ENCODE measurements around the gene ATP2A1.
"Not testable (repeated sequence)": the region's sequence is repeated elsewhere in the genome, so short reads cannot be mapped to it uniquely, and the experiment has no call there.

ATP2A1 gene

GRCh38 chr16:28918698-28919097, 40.4 kb downstream of the ATP2A1 start:
- H3K27ac Mint-ChIP-seq = no peak overlapping the region
- no peak for DNase-seq
- H3K9me3 Mint-ChIP-seq = no peaks in the 10 kb centered on the region
- H3K4me3 Mint-ChIP-seq = no peak overlapping the region
- H3K27me3 Mint-ChIP-seq = no peaks in the 10 kb centered on the region
- no peak for ATAC-seq (replicated peaks)
- H3K36me3 Mint-ChIP-seq = peaks cover 43% of the 10 kb centered on the region in 2 donors
- peaks cover 14 to 37% of the 10 kb centered on the region in 2 donors for H3K4me1 Mint-ChIP-seq

- no peaks in the 10 kb centered on the region for H3K9me3 Mint-ChIP-seq
- ATAC-seq (replicated peaks) (no peak), DNase-seq (no peak)
- peaks cover 23 to 26% of the 10 kb centered on the region in 2 donors for H3K36me3 Mint-ChIP-seq
- no peaks in the 10 kb centered on the region for H3K27me3 Mint-ChIP-seq
- H3K4me1 Mint-ChIP-seq = peaks cover 26 to 55% of the 10 kb centered on the region in 2 donors
- peak overlapping the region; percentile 99 for H3K27ac Mint-ChIP-seq
- peak overlapping the region; percentile 95 to 96 for H3K4me3 Mint-ChIP-seq
Observed at GRCh38 chr16:28923231-28923587, 44.9 kb downstream of the ATP2A1 start.

GRCh38 chr16:28923652-28924398, 45.5 kb downstream of the ATP2A1 start:
- DNase-seq (peak; percentile 82), ATAC-seq (replicated peaks) (peak; percentile 78 to 80)
- Mint-ChIP-seq H3K36me3 (peaks cover 21 to 26% of the 10 kb centered on the region in 2 donors), H3K27me3 (no peaks in the 10 kb centered on the region), H3K4me3 (peak overlapping the region; percentile 95 to 96), H3K27ac (peak overlapping the region; percentile 99), H3K4me1 (peaks cover 26 to 57% of the 10 kb centered on the region in 2 donors), H3K9me3 (no peaks in the 10 kb centered on the region)

- ATAC-seq (replicated peaks) = no peak
- H3K4me1 Mint-ChIP-seq = peaks cover 28 to 60% of the 10 kb centered on the region in 2 donors
Observed at GRCh38 chr16:28924399-28924761, 46.1 kb downstream of the ATP2A1 start.

GRCh38 chr16:28924762-28925385, 46.6 kb downstream of the ATP2A1 start, which contains the start of gene RABEP2:
Gene RABEP2 (minus strand): TSS chr16:28925238. CDS start chr16:28925163, 75 bp downstream.
- Mint-ChIP-seq H3K4me3 (peak within 1 kb of the TSS; percentile 95 to 96), H3K4me1 (peaks cover 28 to 56% of the 10 kb centered on the region in 2 donors), H3K27ac (peak within 1 kb of the TSS; percentile 99), H3K9me3 (no peaks in the 10 kb centered on the region), H3K36me3 (peaks cover 12 to 19% of the 10 kb centered on the region in 2 donors), H3K27me3 (no peaks in the 10 kb centered on the region)
- ATAC-seq (replicated peaks) = peak; percentile 57 to 68
- DNase-seq = peak; percentile 97

More at GRCh38 chr16:28924399-28924761, 46.1 kb downstream of the ATP2A1 start:
- Mint-ChIP-seq H3K9me3 (no peaks in the 10 kb centered on the region), H3K27me3 (no peaks in the 10 kb centered on the region), H3K4me3 (peak overlapping the region; percentile 95 to 96), H3K36me3 (peaks cover 16 to 23% of the 10 kb centered on the region in 2 donors), H3K27ac (peak overlapping the region; percentile 99)
- no peak for DNase-seq

GRCh38 chr16:28925386-28926228, 47.3 kb downstream of the ATP2A1 start:
- peaks cover 32 to 63% of the 10 kb centered on the region in 2 donors for H3K4me1 Mint-ChIP-seq

GRCh38 chr16:28926284-28926683, 48.0 kb downstream of the ATP2A1 start:
- Mint-ChIP-seq H3K4me3 (peak overlapping the region; percentile 95 to 96), H3K27ac (peak overlapping the region; percentile 99), H3K4me1 (peaks cover 33 to 65% of the 10 kb centered on the region in 2 donors), H3K36me3 (peaks cover 8 to 14% of the 10 kb centered on the region in 2 donors)
- not testable (repeated sequence) for H3K27me3 Mint-ChIP-seq; H3K9me3 Mint-ChIP-seq; DNase-seq; ATAC-seq (replicated peaks)

More at GRCh38 chr16:28925386-28926228, 47.3 kb downstream of the ATP2A1 start:
- Mint-ChIP-seq H3K4me3 (peak overlapping the region; percentile 95 to 96), H3K9me3 (no peaks in the 10 kb centered on the region), H3K36me3 (peaks cover 11 to 18% of the 10 kb centered on the region in 2 donors), H3K27me3 (no peaks in the 10 kb centered on the region), H3K27ac (peak overlapping the region; percentile 99)
- peak; percentile 87 for DNase-seq
- ATAC-seq (replicated peaks) = peak; percentile 51 to 54

GRCh38 chr16:28927815-28928214, 49.5 kb downstream of the ATP2A1 start:
- peak overlapping the region; percentile 56 for H3K27ac Mint-ChIP-seq
- H3K9me3 Mint-ChIP-seq = no peaks in the 10 kb centered on the region
- ATAC-seq (replicated peaks) (no peak), DNase-seq (no peak)
- H3K27me3 Mint-ChIP-seq = no peaks in the 10 kb centered on the region
- H3K4me1 Mint-ChIP-seq = peaks cover 33 to 72% of the 10 kb centered on the region in 2 donors
- no peak overlapping the region for H3K4me3 Mint-ChIP-seq
- peaks cover 12 to 13% of the 10 kb centered on the region in 2 donors for H3K36me3 Mint-ChIP-seq

- DNase-seq (no peak), ATAC-seq (replicated peaks) (no peak)
- peak overlapping the region; percentile 20 to 25 for H3K4me3 Mint-ChIP-seq
- no peaks in the 10 kb centered on the region for H3K9me3 Mint-ChIP-seq
- H3K36me3 Mint-ChIP-seq = peaks cover 16 to 19% of the 10 kb centered on the region in 2 donors
- peaks cover 30 to 71% of the 10 kb centered on the region in 2 donors for H3K4me1 Mint-ChIP-seq
- H3K27ac Mint-ChIP-seq = peak overlapping the region; percentile 87
- no peaks in the 10 kb centered on the region for H3K27me3 Mint-ChIP-seq
Observed at GRCh38 chr16:28930203-28930602, 51.9 kb downstream of the ATP2A1 start.

- Mint-ChIP-seq H3K9me3 (no peaks in the 10 kb centered on the region), H3K27me3 (no peaks in the 10 kb centered on the region), H3K4me3 (peak overlapping the region; percentile 71 to 76), H3K36me3 (peaks cover 20 to 23% of the 10 kb centered on the region in 2 donors), H3K4me1 (peaks cover 34 to 73% of the 10 kb centered on the region in 2 donors), H3K27ac (peak overlapping the region; percentile 87)
- ATAC-seq (replicated peaks) (peak; percentile 72 to 74), DNase-seq (peak; percentile 67)
Observed at GRCh38 chr16:28930652-28931051, 52.4 kb downstream of the ATP2A1 start.

- Mint-ChIP-seq H3K4me3 (peak within 1 kb of the TSS; percentile 90 to 94), H3K27ac (peak within 1 kb of the TSS; percentile 96), H3K9me3 (peaks cover 0 to 6% of the 10 kb centered on the region in 2 donors), H3K4me1 (peaks cover 36 to 79% of the 10 kb centered on the region in 2 donors), H3K36me3 (peaks cover 31 to 35% of the 10 kb centered on the region in 2 donors), H3K27me3 (no peaks in the 10 kb centered on the region)
- DNase-seq (peak; percentile 70), ATAC-seq (replicated peaks) (peak; percentile 70 to 76)
Observed at GRCh38 chr16:28931801-28932225, 53.5 kb downstream of the ATP2A1 start, which contains the start of gene CD19. Gene CD19 (plus strand): TSS chr16:28931971. CDS start chr16:28932001, 30 bp downstream.

- Mint-ChIP-seq H3K36me3 (peaks cover 35 to 41% of the 10 kb centered on the region in 2 donors), H3K9me3 (peaks cover 0 to 6% of the 10 kb centered on the region in 2 donors), H3K27me3 (no peaks in the 10 kb centered on the region), H3K4me3 (peak overlapping the region; percentile 90 to 94), H3K27ac (peak overlapping the region; percentile 96), H3K4me1 (peaks cover 37 to 80% of the 10 kb centered on the region in 2 donors)
- DNase-seq (no peak), ATAC-seq (replicated peaks) (no peak)
Observed at GRCh38 chr16:28932339-28933141, 54.3 kb downstream of the ATP2A1 start.

GRCh38 chr16:28933171-28933570, 54.9 kb downstream of the ATP2A1 start:
- Mint-ChIP-seq H3K4me3 (peak overlapping the region; percentile 90 to 94), H3K27me3 (no peaks in the 10 kb centered on the region), H3K36me3 (peaks cover 41 to 47% of the 10 kb centered on the region in 2 donors), H3K4me1 (peaks cover 38 to 81% of the 10 kb centered on the region in 2 donors), H3K27ac (peak overlapping the region; percentile 96), H3K9me3 (peaks cover 0 to 6% of the 10 kb centered on the region in 2 donors)
- ATAC-seq (replicated peaks) (no peak), DNase-seq (no peak)
